Liver (tissue), 9 donors: ENCODE data around the gene TNIP1. TPM values are rescaled to one million over a fixed set of nuclear protein-coding genes. Genes with fewer than 3 reads are reported as not detected.

Experiments
- DNase-seq: peaks from one replicate; pipeline ENCODE4 v3.0.0-alpha.2; 2017; ENCODE audit warnings: low spot score
- H3K27ac ChIP-seq, 2 donors: one replicate each; pipeline ENCODE4 v1.7.0; 2013; ENCODE audit warnings: inconsistent platforms in 2 of 2, low read length in 2 of 2, control low read depth in 1 of 2, low read depth in 1 of 2, mild to moderate bottlenecking in 1 of 2
- H3K27me3 ChIP-seq, 4 donors: one replicate each; pipeline versions ENCODE4 v1.6.1 to v1.7.0; 2013; ENCODE audit warnings: low read length in 3 of 4, inconsistent platforms in 1 of 4, mild to moderate bottlenecking in 1 of 4, moderate library complexity in 1 of 4; ENCODE audit not compliant: control insufficient read depth in 4 of 4, insufficient read depth in 4 of 4
- H3K36me3 ChIP-seq, 4 donors: one replicate each; pipeline versions ENCODE4 v1.6.1 to v1.7.0; 2013; ENCODE audit warnings: low read length in 3 of 4, mild to moderate bottlenecking in 3 of 4, low read depth in 1 of 4, moderate library complexity in 1 of 4; ENCODE audit not compliant: control insufficient read depth in 4 of 4, insufficient read depth in 3 of 4
- H3K4me1 ChIP-seq, 4 donors: one replicate each; pipeline versions ENCODE4 v1.6.1 to v1.7.0; 2013; ENCODE audit warnings: low read length in 3 of 4, mild to moderate bottlenecking in 3 of 4, moderate library complexity in 1 of 4; ENCODE audit not compliant: control insufficient read depth in 4 of 4, insufficient read depth in 4 of 4
- H3K4me3 ChIP-seq, 3 donors: one replicate each; pipeline versions ENCODE4 v1.6.1 to v1.7.0; 2013; ENCODE audit warnings: low read length in 3 of 3, control low read depth in 1 of 3, low read depth in 1 of 3, mild to moderate bottlenecking in 1 of 3
- H3K9ac ChIP-seq, 2 donors: one replicate each; pipeline ENCODE4 v1.7.0; 2013; ENCODE audit warnings: low read length in 2 of 2, mild to moderate bottlenecking in 2 of 2, moderate library complexity in 2 of 2, control low read depth in 1 of 2, low read depth in 1 of 2
- H3K9me3 ChIP-seq, 4 donors: one replicate each; pipeline versions ENCODE4 v1.6.1 to v1.7.0; 2013; ENCODE audit warnings: low read length in 3 of 4; ENCODE audit not compliant: control insufficient read depth in 4 of 4
- EGR1 ChIP-seq, 2 donors: IDR thresholded peaks; 2 replicates each; pipeline ENCODE4 v1.6.1; 2016 to 2018; ENCODE audit warnings: antibody characterized with exemption in 2 of 2, low read depth in 2 of 2
- FOXA1 ChIP-seq: IDR thresholded peaks from 2 replicates; pipeline ENCODE4 v1.6.1; 2016; ENCODE audit warnings: antibody characterized with exemption
- FOXA2 ChIP-seq: IDR thresholded peaks from 2 replicates; pipeline ENCODE4 v1.6.1; 2016; ENCODE audit warnings: antibody characterized with exemption
- GABPA ChIP-seq, 2 donors: IDR thresholded peaks in 1 of 2; conservative IDR thresholded peaks in 1 of 2; 2 replicates each; pipeline ENCODE4 v1.6.1; 2016; ENCODE audit warnings: antibody characterized with exemption in 2 of 2, mild to moderate bottlenecking in 1 of 2, moderate library complexity in 1 of 2
- HNF4A ChIP-seq, 2 donors: conservative IDR thresholded peaks; 2 replicates each; pipeline ENCODE4 v1.6.1; 2016; ENCODE audit warnings: antibody characterized with exemption in 2 of 2, mild to moderate bottlenecking in 2 of 2
- HNF4G ChIP-seq: IDR thresholded peaks from 2 replicates; pipeline ENCODE4 v1.6.1; 2016; ENCODE audit warnings: antibody characterized with exemption
- JUND ChIP-seq, 2 donors: IDR thresholded peaks; 2 replicates each; pipeline ENCODE4 v1.6.1; 2016; ENCODE audit warnings: antibody characterized with exemption in 2 of 2
- NR2F2 ChIP-seq: IDR thresholded peaks from 2 replicates; pipeline ENCODE4 v1.6.1; 2016; ENCODE audit warnings: antibody characterized with exemption
- RAD21 ChIP-seq, 2 donors: IDR thresholded peaks; 2 replicates each; pipeline ENCODE4 v1.6.1; 2016; ENCODE audit warnings: antibody characterized with exemption in 2 of 2, mild to moderate bottlenecking in 2 of 2
- RXRA ChIP-seq, 2 donors: IDR thresholded peaks; 2 replicates each; pipeline ENCODE4 v1.6.1; 2017 to 2018; ENCODE audit warnings: antibody characterized with exemption in 2 of 2, mild to moderate bottlenecking in 1 of 2
- SP1 ChIP-seq: IDR thresholded peaks from 2 replicates; pipeline ENCODE4 v1.6.1; 2018; ENCODE audit warnings: antibody characterized with exemption, mild to moderate bottlenecking
- TAF1 ChIP-seq: conservative IDR thresholded peaks from 2 replicates; pipeline ENCODE4 v1.6.1; 2016; ENCODE audit warnings: antibody characterized with exemption, mild to moderate bottlenecking
- YY1 ChIP-seq: IDR thresholded peaks from 2 replicates; pipeline ENCODE4 v1.6.1; 2016; ENCODE audit warnings: antibody characterized with exemption, mild to moderate bottlenecking
- WGBS: extraction: QIAGEN DNeasy Blood & Tissue Kit; methylation state at CpG from one replicate; pipeline ENCODE4 v1.1.7; 2013; 5-methylcytosine and 5-hydroxymethylcytosine counted together
- polyA plus RNA-seq, 2 donors: library from polyadenylated mRNA; stranded (reverse) in 1 of 2; unstranded in 1 of 2; fragments of 200-250 nt in 1 of 2; fragments of >200 nt in 1 of 2; fragmentation: Nextera tagmentation in 1 of 2; extraction: Ambion mirVana in 1 of 2; gene quantifications; one replicate each; pipeline versions ENCODE4 v1.2.1 to v1.2.3, GENCODE V29; 2013 to 2015
- total RNA-seq, 2 donors: library from RNA; depleted of rRNA; stranded (reverse); fragments of >200 nt; gene quantifications; one replicate each; pipeline ENCODE4 v1.2.3, GENCODE V29; 2014
- TF ChIP-seq, protein P1 (sequence below): fragments of 150-350 bp; IDR thresholded peaks from 2 replicates; pipeline ENCODE4 v1.5.1; 2017; ENCODE audit warnings: improper control_type of control experiment, low read depth, low read length; ENCODE audit not compliant: missing input control
- TF ChIP-seq, protein P2 (sequence below): IDR thresholded peaks from 2 replicates; pipeline ENCODE4 v1.6.1; 2016; ENCODE audit warnings: antibody characterized with exemption
- TF ChIP-seq, protein P3 (sequence below): IDR thresholded peaks from 2 replicates; pipeline ENCODE4 v1.6.1; 2016; ENCODE audit warnings: antibody characterized with exemption
- TF ChIP-seq, protein P4 (sequence below): IDR thresholded peaks from 2 replicates; pipeline ENCODE4 v1.6.1; 2016; ENCODE audit warnings: antibody characterized with exemption, mild to moderate bottlenecking
- TF ChIP-seq, protein P5 (sequence below): IDR thresholded peaks from 2 replicates; pipeline ENCODE4 v1.6.1; 2016; ENCODE audit warnings: antibody characterized with exemption
- donor health status: healthy.
- donor health status: healthy.
- donor health status: healthy.
- donor health status: healthy.
- donor health status: healthy.

TNIP1 gene
- total and polyA plus RNA-seq, 4 donors, result 33.2 to 101 (median 48.0) TPM

DNA sequence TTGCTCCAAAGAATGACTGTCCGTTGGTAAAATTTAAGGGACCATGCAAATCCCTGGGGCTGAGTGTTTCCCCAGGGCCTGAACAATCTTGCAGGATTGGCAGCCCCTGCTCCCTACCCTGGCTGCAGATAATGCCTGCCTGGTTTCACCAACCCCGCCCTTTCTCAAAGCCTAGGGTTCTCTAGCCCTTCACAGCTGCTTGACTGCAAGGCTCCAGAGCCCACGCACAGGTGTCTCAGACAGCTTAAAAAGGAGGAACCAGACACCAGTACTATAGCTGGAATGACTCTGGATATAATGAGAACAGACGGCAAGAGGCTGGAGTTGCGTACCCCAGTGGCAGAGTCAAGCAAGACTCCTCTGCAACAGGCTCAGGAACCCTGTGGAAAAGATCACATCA lies 25.2 kb upstream of the TNIP1 start (continued):
- TF ChIP-seq, protein P1, sequence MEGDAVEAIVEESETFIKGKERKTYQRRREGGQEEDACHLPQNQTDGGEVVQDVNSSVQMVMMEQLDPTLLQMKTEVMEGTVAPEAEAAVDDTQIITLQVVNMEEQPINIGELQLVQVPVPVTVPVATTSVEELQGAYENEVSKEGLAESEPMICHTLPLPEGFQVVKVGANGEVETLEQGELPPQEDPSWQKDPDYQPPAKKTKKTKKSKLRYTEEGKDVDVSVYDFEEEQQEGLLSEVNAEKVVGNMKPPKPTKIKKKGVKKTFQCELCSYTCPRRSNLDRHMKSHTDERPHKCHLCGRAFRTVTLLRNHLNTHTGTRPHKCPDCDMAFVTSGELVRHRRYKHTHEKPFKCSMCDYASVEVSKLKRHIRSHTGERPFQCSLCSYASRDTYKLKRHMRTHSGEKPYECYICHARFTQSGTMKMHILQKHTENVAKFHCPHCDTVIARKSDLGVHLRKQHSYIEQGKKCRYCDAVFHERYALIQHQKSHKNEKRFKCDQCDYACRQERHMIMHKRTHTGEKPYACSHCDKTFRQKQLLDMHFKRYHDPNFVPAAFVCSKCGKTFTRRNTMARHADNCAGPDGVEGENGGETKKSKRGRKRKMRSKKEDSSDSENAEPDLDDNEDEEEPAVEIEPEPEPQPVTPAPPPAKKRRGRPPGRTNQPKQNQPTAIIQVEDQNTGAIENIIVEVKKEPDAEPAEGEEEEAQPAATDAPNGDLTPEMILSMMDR, result no peak

DNA sequence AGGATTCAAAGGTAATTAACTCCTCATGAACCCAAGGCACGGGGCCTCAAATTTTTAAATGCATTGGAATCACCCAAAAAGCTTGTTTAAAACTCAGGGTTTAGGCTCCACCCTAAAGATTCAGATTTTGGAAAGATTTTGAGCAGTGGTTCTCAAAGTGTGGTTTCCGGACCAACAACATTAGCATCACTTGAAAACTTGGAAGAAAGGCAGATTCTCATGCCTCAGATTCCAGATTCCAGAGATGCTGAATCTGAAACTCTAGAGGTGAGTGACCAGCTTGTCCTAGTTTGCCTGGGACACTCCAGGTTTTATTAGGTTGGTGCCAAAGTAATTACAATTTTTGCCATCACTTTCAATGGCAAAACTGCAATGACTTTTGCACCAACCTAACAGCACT lies 24.7 kb upstream of the TNIP1 start:
- H3K27ac ChIP-seq, result peak overlapping the region; percentile 54 to 81
- peaks cover 32 to 85% (median 72%) of the 10 kb centered on the region in 4 donors for H3K4me1 ChIP-seq
- no peaks in the 10 kb centered on the region for H3K27me3 ChIP-seq
- DNase-seq, result no peak
- H3K4me3 ChIP-seq, result no peak overlapping the region
- H3K9me3 ChIP-seq, result no peaks in the 10 kb centered on the region
- H3K36me3 ChIP-seq, result peaks cover 0 to 9% (median 5%) of the 10 kb centered on the region in 4 donors
- H3K9ac ChIP-seq, result no peak overlapping the region
- WGBS, result 91% methylated on average over 2 of the region's 2 CpGs
- peak in 1 of 2 donors; percentile 33 for TF ChIP-seq HNF4A (conservative IDR thresholded peaks at IDR 0.05)
- TF ChIP-seq SP1, result peak; percentile 16
- TF ChIP-seq EGR1 (IDR thresholded peaks at IDR 0.05; ENCODE audit: low read depth in 2 of 2), result no peak
- TF ChIP-seq RXRA (IDR thresholded peaks at IDR 0.05), result peak; percentile 19 to 49

DNA sequence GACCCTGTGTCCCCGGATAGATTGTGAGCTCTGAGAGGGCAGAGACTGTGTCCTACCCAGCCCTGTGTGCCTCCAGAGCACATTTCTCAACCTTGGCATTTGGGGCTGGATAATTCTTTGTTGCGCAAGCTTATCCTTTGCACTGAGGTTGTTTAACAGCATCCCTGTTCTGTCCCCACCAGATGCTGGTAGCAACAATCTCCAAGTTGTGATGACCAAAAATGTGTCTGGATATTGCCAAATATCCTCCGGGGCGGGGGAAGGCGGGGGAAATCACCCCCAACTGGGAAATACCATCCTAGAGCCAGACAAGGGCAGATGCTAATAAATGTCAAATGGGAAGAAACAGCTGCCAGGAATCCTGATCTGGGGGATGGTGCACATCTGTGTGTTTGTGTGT lies 24.0 kb upstream of the TNIP1 start:
- no peaks in the 10 kb centered on the region for H3K27me3 ChIP-seq
- WGBS, result 24% methylated on average over 5 of the region's 5 CpGs
- no peak for DNase-seq
- H3K36me3 ChIP-seq, result peaks cover 0 to 7% (median 5%) of the 10 kb centered on the region in 4 donors
- no peaks in the 10 kb centered on the region for H3K9me3 ChIP-seq
- no peak overlapping the region for H3K4me3 ChIP-seq
- H3K27ac ChIP-seq, result peak overlapping the region; percentile 81 to 82
- no peak overlapping the region for H3K9ac ChIP-seq
- TF ChIP-seq, protein P2, sequence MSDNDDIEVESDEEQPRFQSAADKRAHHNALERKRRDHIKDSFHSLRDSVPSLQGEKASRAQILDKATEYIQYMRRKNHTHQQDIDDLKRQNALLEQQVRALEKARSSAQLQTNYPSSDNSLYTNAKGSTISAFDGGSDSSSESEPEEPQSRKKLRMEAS, result peak; percentile 90
- TF ChIP-seq HNF4G, result peak; percentile 77
- peak; percentile 13 to 72 for TF ChIP-seq EGR1 (IDR thresholded peaks at IDR 0.05; ENCODE audit: low read depth in 2 of 2)
- TF ChIP-seq HNF4A (conservative IDR thresholded peaks at IDR 0.05), result peak; percentile 94 to 96
- TF ChIP-seq GABPA (IDR thresholded peaks at IDR 0.05 in 1 of 2, conservative IDR thresholded peaks at IDR 0.05 in 1 of 2), result peak in 1 of 2 donors; percentile 60
- TF ChIP-seq, protein P1, result no peak
- TF ChIP-seq, protein P3, sequence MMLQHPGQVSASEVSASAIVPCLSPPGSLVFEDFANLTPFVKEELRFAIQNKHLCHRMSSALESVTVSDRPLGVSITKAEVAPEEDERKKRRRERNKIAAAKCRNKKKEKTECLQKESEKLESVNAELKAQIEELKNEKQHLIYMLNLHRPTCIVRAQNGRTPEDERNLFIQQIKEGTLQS, result no peak
- peak; percentile 40 to 91 for TF ChIP-seq JUND (IDR thresholded peaks at IDR 0.05)
- TF ChIP-seq RAD21 (IDR thresholded peaks at IDR 0.05), result peak; percentile 57 to 60
- TF ChIP-seq FOXA2, result peak; percentile 53
- TF ChIP-seq, protein P4, sequence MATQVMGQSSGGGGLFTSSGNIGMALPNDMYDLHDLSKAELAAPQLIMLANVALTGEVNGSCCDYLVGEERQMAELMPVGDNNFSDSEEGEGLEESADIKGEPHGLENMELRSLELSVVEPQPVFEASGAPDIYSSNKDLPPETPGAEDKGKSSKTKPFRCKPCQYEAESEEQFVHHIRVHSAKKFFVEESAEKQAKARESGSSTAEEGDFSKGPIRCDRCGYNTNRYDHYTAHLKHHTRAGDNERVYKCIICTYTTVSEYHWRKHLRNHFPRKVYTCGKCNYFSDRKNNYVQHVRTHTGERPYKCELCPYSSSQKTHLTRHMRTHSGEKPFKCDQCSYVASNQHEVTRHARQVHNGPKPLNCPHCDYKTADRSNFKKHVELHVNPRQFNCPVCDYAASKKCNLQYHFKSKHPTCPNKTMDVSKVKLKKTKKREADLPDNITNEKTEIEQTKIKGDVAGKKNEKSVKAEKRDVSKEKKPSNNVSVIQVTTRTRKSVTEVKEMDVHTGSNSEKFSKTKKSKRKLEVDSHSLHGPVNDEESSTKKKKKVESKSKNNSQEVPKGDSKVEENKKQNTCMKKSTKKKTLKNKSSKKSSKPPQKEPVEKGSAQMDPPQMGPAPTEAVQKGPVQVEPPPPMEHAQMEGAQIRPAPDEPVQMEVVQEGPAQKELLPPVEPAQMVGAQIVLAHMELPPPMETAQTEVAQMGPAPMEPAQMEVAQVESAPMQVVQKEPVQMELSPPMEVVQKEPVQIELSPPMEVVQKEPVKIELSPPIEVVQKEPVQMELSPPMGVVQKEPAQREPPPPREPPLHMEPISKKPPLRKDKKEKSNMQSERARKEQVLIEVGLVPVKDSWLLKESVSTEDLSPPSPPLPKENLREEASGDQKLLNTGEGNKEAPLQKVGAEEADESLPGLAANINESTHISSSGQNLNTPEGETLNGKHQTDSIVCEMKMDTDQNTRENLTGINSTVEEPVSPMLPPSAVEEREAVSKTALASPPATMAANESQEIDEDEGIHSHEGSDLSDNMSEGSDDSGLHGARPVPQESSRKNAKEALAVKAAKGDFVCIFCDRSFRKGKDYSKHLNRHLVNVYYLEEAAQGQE, result peak; percentile 76
- TF ChIP-seq FOXA1, result peak; percentile 56
- TF ChIP-seq NR2F2, result peak; percentile 78
- peak; percentile 92 to 96 for TF ChIP-seq RXRA (IDR thresholded peaks at IDR 0.05)
- TF ChIP-seq, protein P5, sequence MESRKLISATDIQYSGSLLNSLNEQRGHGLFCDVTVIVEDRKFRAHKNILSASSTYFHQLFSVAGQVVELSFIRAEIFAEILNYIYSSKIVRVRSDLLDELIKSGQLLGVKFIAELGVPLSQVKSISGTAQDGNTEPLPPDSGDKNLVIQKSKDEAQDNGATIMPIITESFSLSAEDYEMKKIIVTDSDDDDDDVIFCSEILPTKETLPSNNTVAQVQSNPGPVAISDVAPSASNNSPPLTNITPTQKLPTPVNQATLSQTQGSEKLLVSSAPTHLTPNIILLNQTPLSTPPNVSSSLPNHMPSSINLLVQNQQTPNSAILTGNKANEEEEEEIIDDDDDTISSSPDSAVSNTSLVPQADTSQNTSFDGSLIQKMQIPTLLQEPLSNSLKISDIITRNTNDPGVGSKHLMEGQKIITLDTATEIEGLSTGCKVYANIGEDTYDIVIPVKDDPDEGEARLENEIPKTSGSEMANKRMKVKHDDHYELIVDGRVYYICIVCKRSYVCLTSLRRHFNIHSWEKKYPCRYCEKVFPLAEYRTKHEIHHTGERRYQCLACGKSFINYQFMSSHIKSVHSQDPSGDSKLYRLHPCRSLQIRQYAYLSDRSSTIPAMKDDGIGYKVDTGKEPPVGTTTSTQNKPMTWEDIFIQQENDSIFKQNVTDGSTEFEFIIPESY, result peak; percentile 89
- peak; percentile 87 for TF ChIP-seq SP1
- no peak for TF ChIP-seq TAF1
- TF ChIP-seq YY1, result peak; percentile 77
- peaks cover 32 to 91% (median 79%) of the 10 kb centered on the region in 4 donors for H3K4me1 ChIP-seq
